ENCODE measurements around the gene SP140.

SP140 gene

DNA sequence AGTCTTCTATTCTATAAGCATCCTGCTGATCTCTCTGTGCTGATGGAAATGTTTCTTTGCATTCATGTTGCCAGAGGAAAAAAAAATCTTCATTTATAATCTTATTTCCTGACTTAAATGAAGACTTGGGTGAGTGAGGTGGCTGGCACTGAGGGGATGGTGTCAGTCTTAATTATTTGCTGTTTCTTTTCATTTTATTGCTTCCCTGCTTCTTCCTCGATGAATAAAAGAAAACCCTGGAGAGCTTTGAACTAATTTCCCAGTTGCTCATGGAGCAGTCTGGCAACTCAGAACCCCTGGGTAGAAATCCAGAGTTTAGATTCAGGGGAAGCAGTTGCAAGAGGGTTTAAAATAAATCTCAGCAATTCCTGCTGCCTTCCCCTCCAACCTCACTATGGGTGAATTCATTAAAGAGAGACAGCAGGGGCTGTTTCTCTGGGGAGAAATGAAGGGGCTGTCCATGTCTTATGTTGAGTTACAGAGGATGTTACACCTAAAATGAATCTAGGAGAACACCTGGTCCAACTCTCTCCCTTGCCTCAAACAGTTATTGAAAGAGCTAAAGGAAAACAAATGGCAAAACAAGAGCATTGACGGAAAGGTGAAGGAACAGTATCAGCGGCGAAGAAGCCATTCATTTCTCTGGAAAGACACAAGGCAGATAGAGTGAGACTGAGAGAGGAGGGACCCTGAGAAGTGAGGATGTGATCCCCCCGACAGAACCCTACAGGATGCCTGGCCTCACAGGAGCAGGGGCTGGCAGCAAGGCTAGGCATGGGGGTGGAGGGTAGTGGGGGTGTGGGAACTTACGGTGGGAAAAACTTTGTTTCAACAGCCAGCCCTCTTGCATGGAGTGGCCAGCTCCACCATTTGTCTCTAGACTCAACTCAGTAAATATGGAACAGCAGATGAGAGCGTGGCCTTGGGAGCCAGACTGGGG is 46.7 kb upstream of the SP140 start:
- TF ChIP-seq ZNF521 (tag by site-specific recombination; IDR thresholded peaks at IDR 0.05) (no peak), ZNF335 (tag by site-specific recombination; conservative IDR thresholded peaks at IDR 0.05) (no peak), ZNF404 (tag by site-specific recombination; IDR thresholded peaks at IDR 0.05) (no peak), HOXD13 (CRISPR knock-in tag; IDR thresholded peaks at IDR 0.05; ENCODE audit: borderline replicate concordance) (no peak), ZNF792 (tag by site-specific recombination; IDR thresholded peaks at IDR 0.05) (no peak), ZNF664 (tag by site-specific recombination; IDR thresholded peaks at IDR 0.05) (no peak), ZNF146 (tag by site-specific recombination; IDR thresholded peaks at IDR 0.05) (no peak), ZNF514 (tag by site-specific recombination; IDR thresholded peaks at IDR 0.05) (no peak), RBAK (tag by site-specific recombination; IDR thresholded peaks at IDR 0.05) (no peak), IKZF3 (tag by site-specific recombination; IDR thresholded peaks at IDR 0.05) (no peak)
- TF ChIP-seq, protein P1, sequence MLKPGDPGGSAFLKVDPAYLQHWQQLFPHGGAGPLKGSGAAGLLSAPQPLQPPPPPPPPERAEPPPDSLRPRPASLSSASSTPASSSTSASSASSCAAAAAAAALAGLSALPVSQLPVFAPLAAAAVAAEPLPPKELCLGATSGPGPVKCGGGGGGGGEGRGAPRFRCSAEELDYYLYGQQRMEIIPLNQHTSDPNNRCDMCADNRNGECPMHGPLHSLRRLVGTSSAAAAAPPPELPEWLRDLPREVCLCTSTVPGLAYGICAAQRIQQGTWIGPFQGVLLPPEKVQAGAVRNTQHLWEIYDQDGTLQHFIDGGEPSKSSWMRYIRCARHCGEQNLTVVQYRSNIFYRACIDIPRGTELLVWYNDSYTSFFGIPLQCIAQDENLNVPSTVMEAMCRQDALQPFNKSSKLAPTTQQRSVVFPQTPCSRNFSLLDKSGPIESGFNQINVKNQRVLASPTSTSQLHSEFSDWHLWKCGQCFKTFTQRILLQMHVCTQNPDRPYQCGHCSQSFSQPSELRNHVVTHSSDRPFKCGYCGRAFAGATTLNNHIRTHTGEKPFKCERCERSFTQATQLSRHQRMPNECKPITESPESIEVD (tag by site-specific recombination; IDR thresholded peaks at IDR 0.05) = no peak
- TF ChIP-seq, protein P2, sequence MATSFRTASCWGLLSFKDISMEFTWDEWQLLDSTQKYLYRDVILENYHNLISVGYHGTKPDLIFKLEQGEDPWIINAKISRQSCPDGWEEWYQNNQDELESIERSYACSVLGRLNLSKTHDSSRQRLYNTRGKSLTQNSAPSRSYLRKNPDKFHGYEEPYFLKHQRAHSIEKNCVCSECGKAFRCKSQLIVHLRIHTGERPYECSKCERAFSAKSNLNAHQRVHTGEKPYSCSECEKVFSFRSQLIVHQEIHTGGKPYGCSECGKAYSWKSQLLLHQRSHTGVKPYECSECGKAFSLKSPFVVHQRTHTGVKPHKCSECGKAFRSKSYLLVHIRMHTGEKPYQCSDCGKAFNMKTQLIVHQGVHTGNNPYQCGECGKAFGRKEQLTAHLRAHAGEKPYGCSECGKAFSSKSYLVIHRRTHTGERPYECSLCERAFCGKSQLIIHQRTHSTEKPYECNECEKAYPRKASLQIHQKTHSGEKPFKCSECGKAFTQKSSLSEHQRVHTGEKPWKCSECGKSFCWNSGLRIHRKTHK (tag by site-specific recombination; IDR thresholded peaks at IDR 0.05) = no peak
- no peaks in the 10 kb centered on the region for H3K9me3 ChIP-seq (ENCODE audit: control insufficient read depth, insufficient read depth, low read depth, low read length)
- H3K27ac ChIP-seq (ENCODE audit: extremely low read depth, low read depth, low read length) = no peak overlapping the region
- peaks cover 0 to 4% of the 10 kb centered on the region in 2 experiments; a peak in 1 of 3 replicates for H3K36me3 ChIP-seq (ENCODE audit: control insufficient read depth in 2 of 2, insufficient read depth in 1 of 2, low read length in 2 of 2)
- no peak overlapping the region for H3K4me3 ChIP-seq (ENCODE audit: low read depth, low read length)
- no peaks in the 10 kb centered on the region for H3K4me1 ChIP-seq (ENCODE audit: control insufficient read depth, insufficient read depth, low read length)
- CTCF ChIA-PET = no interaction called here
- POLR2A ChIA-PET = no interaction called here

DNA sequence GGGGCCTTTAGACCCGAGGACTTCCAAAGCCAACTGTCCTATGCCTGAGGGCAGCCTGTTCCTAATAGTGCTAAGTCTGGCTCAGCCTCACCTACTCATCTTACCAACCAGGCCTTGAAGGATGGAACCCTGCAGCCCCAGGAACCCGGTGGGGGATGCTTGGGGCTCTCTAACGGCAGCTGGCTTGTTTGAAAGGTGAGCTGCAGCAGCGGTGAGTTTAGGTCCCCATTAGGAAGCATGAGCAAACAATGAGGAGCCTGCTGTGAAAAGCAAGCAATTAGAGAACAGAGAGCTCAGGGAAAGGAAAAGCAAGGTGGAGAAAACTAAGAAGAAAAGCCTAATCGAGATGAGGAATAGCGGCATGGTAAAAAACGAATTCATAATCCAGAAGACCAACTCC is 45.6 kb upstream of the SP140 start:
- ChIA-PET POLR2A (no interaction called here), CTCF (interaction anchor here (0.6 to 0.9 kb wide), 2 partner anchors 113 to 540 kb away, joined by 3 read pairs; no protein-coding TSS in a partner anchor)
- H3K27ac ChIP-seq (ENCODE audit: extremely low read depth, low read depth, low read length) = no peak overlapping the region
- H3K4me3 ChIP-seq (ENCODE audit: low read depth, low read length) = no peak overlapping the region
- no peaks in the 10 kb centered on the region for H3K4me1 ChIP-seq (ENCODE audit: control insufficient read depth, insufficient read depth, low read length)
- H3K9me3 ChIP-seq (ENCODE audit: control insufficient read depth, insufficient read depth, low read depth, low read length) = no peaks in the 10 kb centered on the region
- peaks cover 0 to 4% of the 10 kb centered on the region in 2 experiments; a peak in 1 of 3 replicates for H3K36me3 ChIP-seq (ENCODE audit: control insufficient read depth in 2 of 2, insufficient read depth in 1 of 2, low read length in 2 of 2)
- TF ChIP-seq ZNF600 (tag by site-specific recombination; IDR thresholded peaks at IDR 0.05) = no peak
- TF ChIP-seq ZNF837 (tag by site-specific recombination; IDR thresholded peaks at IDR 0.05) = no peak
- TF ChIP-seq ZNF341 (tag by site-specific recombination; IDR thresholded peaks at IDR 0.05; ENCODE audit: low read depth) = no peak

DNA sequence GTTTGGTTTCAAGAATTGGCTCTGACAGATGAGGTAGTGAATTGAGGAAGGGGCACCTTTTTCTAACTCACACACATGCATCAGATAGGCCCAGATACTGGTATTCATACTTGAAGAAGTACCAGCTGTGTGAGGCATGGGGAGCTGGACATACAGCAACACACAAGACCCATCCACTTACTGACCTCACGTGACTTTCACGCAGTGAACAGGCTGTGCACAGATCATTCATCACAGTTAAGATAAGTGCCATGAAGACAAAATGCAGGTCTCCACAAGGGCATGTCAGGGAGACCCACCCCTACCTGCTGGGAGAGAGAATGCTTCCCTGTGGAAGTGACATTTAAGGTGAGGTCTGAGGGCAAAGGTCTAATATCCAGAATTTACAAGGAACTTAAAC is 44.3 kb upstream of the SP140 start:
- peaks cover 0 to 4% of the 10 kb centered on the region in 2 experiments; a peak in 1 of 3 replicates for H3K36me3 ChIP-seq (ENCODE audit: control insufficient read depth in 2 of 2, insufficient read depth in 1 of 2, low read length in 2 of 2)
- H3K9me3 ChIP-seq (ENCODE audit: control insufficient read depth, insufficient read depth, low read depth, low read length) = no peaks in the 10 kb centered on the region
- ChIA-PET POLR2A (no interaction called here), CTCF (no interaction called here)
- H3K27ac ChIP-seq (ENCODE audit: extremely low read depth, low read depth, low read length) = no peak overlapping the region
- H3K4me3 ChIP-seq (ENCODE audit: low read depth, low read length) = no peak overlapping the region
- H3K4me1 ChIP-seq (ENCODE audit: control insufficient read depth, insufficient read depth, low read length) = no peaks in the 10 kb centered on the region
- TF ChIP-seq ZBTB8A (tag by site-specific recombination; IDR thresholded peaks at IDR 0.05) (no peak), ZIC2 (tag by site-specific recombination; IDR thresholded peaks at IDR 0.05) (no peak), ZNF214 (tag by site-specific recombination; IDR thresholded peaks at IDR 0.05; ENCODE audit: borderline replicate concordance) (no peak), ZFHX2 (tag by site-specific recombination; conservative IDR thresholded peaks at IDR 0.05) (no peak), ZNF596 (tag by site-specific recombination; IDR thresholded peaks at IDR 0.05) (no peak), TRIM28 (IDR thresholded peaks at IDR 0.05; ENCODE audit: borderline replicate concordance, low read length) (no peak), ZNF184 (tag by site-specific recombination; IDR thresholded peaks at IDR 0.05) (no peak), ZBTB20 (tag by site-specific recombination; IDR thresholded peaks at IDR 0.05) (no peak), FEZF1 (tag by site-specific recombination; IDR thresholded peaks at IDR 0.05) (no peak)
- TF ChIP-seq, protein P3, sequence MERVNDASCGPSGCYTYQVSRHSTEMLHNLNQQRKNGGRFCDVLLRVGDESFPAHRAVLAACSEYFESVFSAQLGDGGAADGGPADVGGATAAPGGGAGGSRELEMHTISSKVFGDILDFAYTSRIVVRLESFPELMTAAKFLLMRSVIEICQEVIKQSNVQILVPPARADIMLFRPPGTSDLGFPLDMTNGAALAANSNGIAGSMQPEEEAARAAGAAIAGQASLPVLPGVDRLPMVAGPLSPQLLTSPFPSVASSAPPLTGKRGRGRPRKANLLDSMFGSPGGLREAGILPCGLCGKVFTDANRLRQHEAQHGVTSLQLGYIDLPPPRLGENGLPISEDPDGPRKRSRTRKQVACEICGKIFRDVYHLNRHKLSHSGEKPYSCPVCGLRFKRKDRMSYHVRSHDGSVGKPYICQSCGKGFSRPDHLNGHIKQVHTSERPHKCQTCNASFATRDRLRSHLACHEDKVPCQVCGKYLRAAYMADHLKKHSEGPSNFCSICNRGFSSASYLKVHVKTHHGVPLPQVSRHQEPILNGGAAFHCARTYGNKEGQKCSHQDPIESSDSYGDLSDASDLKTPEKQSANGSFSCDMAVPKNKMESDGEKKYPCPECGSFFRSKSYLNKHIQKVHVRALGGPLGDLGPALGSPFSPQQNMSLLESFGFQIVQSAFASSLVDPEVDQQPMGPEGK (tag by site-specific recombination; IDR thresholded peaks at IDR 0.05) = no peak
